ENCODE results near the gene UCHL3. TPM values are rescaled to one million over a fixed set of nuclear protein-coding genes. Genes with fewer than 3 reads are reported as not detected.

Gene UCHL3
- total RNA-seq, 3 donors from 2014 or later (not counting 1 experiment from before 2014, with no cell fraction given) = 19.3 to 23.1 (median 22.7) TPM

- Histone ChIP-seq H3K27ac (ENCODE audit: low read length) (no peak overlapping the region), H3K4me3 (ENCODE audit: low read length) (no peak overlapping the region), H3K4me1 (ENCODE audit: control insufficient read depth, insufficient read depth, low read length) (peaks cover 6% of the 10 kb centered on the region), H3K9me3 (ENCODE audit: control insufficient read depth, insufficient read depth, low read length) (no peaks in the 10 kb centered on the region), H3K27me3 (ENCODE audit: control insufficient read depth, insufficient read depth, low read length) (no peaks in the 10 kb centered on the region), H3K36me3 (ENCODE audit: control insufficient read depth, insufficient read depth, low read length) (peaks cover 10% of the 10 kb centered on the region)
- H3K27ac Mint-ChIP-seq = no peak overlapping the region
- no peak for ATAC-seq
- no peak overlapping the region for H3K4me3 Mint-ChIP-seq
- TF ChIP-seq CTCF (IDR thresholded peaks at IDR 0.05) = no peak
- H3K9me3 Mint-ChIP-seq = no peaks in the 10 kb centered on the region
- 89% methylated on average over 1 of the region's 1 CpG for WGBS (ENCODE audit: insufficient coverage)
- no peaks in the 10 kb centered on the region for H3K36me3 Mint-ChIP-seq
- no peaks in the 10 kb centered on the region for H3K27me3 Mint-ChIP-seq (ENCODE audit: low read depth in 2 of 2)
- DNase-seq = no peak
- peaks cover 48 to 50% of the 10 kb centered on the region in 2 donors for H3K4me1 Mint-ChIP-seq
- intact Hi-C loops (cut with micrococcal nuclease) = no loop called here
Observed at GRCh38 chr13:75554464-75554863, 4.9 kb downstream of the UCHL3 start.

GRCh38 chr13:75554981-75555380 is 5.4 kb downstream of the UCHL3 start:
- H3K27me3 ChIP-seq (ENCODE audit: control insufficient read depth, insufficient read depth, low read length) = no peaks in the 10 kb centered on the region
- DNase-seq = no peak
- peaks cover 48 to 49% of the 10 kb centered on the region in 2 donors for H3K4me1 Mint-ChIP-seq
- TF ChIP-seq CTCF (IDR thresholded peaks at IDR 0.05) = no peak
- H3K9me3 ChIP-seq (ENCODE audit: control insufficient read depth, insufficient read depth, low read length) = no peaks in the 10 kb centered on the region
- H3K27ac ChIP-seq (ENCODE audit: low read length) = no peak overlapping the region
- intact Hi-C loops (cut with micrococcal nuclease) = no loop called here
- H3K36me3 ChIP-seq (ENCODE audit: control insufficient read depth, insufficient read depth, low read length) = peaks cover 10% of the 10 kb centered on the region
- H3K4me3 ChIP-seq (ENCODE audit: low read length) = no peak overlapping the region
- WGBS (ENCODE audit: insufficient coverage) = 97% methylated on average over 3 of the region's 3 CpGs
- H3K4me3 Mint-ChIP-seq = no peak overlapping the region
- H3K36me3 Mint-ChIP-seq = no peaks in the 10 kb centered on the region
- H3K27ac Mint-ChIP-seq = no peak overlapping the region
- no peak for ATAC-seq
- H3K4me1 ChIP-seq (ENCODE audit: control insufficient read depth, insufficient read depth, low read length) = peaks cover 5% of the 10 kb centered on the region
- no peaks in the 10 kb centered on the region for H3K9me3 Mint-ChIP-seq
- H3K27me3 Mint-ChIP-seq (ENCODE audit: low read depth in 2 of 2) = no peaks in the 10 kb centered on the region

- no peaks in the 10 kb centered on the region for H3K4me1 ChIP-seq (ENCODE audit: control insufficient read depth, insufficient read depth, low read length)
- DNase-seq (no peak), ATAC-seq (no peak)
- intact Hi-C loops (cut with micrococcal nuclease) = no loop called here
- H3K27me3 ChIP-seq (ENCODE audit: control insufficient read depth, insufficient read depth, low read length) = no peaks in the 10 kb centered on the region
- WGBS (ENCODE audit: insufficient coverage) = no CpG with 5 or more reads among the region's 1 CpG
- no peaks in the 10 kb centered on the region for H3K9me3 ChIP-seq (ENCODE audit: control insufficient read depth, insufficient read depth, low read length)
- no peak overlapping the region for H3K27ac ChIP-seq (ENCODE audit: low read length)
- Mint-ChIP-seq H3K36me3 (no peaks in the 10 kb centered on the region), H3K4me1 (peaks cover 40 to 44% of the 10 kb centered on the region in 2 donors), H3K4me3 (no peak overlapping the region), H3K27me3 (ENCODE audit: low read depth in 2 of 2) (no peaks in the 10 kb centered on the region), H3K27ac (no peak overlapping the region), H3K9me3 (no peaks in the 10 kb centered on the region)
- TF ChIP-seq CTCF (IDR thresholded peaks at IDR 0.05) = no peak
- no peak overlapping the region for H3K4me3 ChIP-seq (ENCODE audit: low read length)
- H3K36me3 ChIP-seq (ENCODE audit: control insufficient read depth, insufficient read depth, low read length) = peaks cover 12% of the 10 kb centered on the region
Observed at GRCh38 chr13:75555836-75556235, 6.2 kb downstream of the UCHL3 start.

- intact Hi-C loops (cut with micrococcal nuclease) = no loop called here
- Mint-ChIP-seq H3K4me3 (no peak overlapping the region), H3K27me3 (ENCODE audit: low read depth in 2 of 2) (no peaks in the 10 kb centered on the region), H3K36me3 (no peaks in the 10 kb centered on the region), H3K27ac (no peak overlapping the region), H3K9me3 (no peaks in the 10 kb centered on the region), H3K4me1 (peaks cover 32 to 39% of the 10 kb centered on the region in 2 donors)
- Histone ChIP-seq H3K36me3 (ENCODE audit: control insufficient read depth, insufficient read depth, low read length) (peaks cover 21% of the 10 kb centered on the region), H3K27ac (ENCODE audit: low read length) (no peak overlapping the region), H3K27me3 (ENCODE audit: control insufficient read depth, insufficient read depth, low read length) (no peaks in the 10 kb centered on the region), H3K4me3 (ENCODE audit: low read length) (no peak overlapping the region), H3K4me1 (ENCODE audit: control insufficient read depth, insufficient read depth, low read length) (no peaks in the 10 kb centered on the region), H3K9me3 (ENCODE audit: control insufficient read depth, insufficient read depth, low read length) (no peaks in the 10 kb centered on the region)
- TF ChIP-seq CTCF (IDR thresholded peaks at IDR 0.05) = no peak
- DNase-seq = no peak
- no peak for ATAC-seq
- 100% methylated on average over 2 of the region's 2 CpGs for WGBS (ENCODE audit: insufficient coverage)
Observed at GRCh38 chr13:75556961-75557360, 7.4 kb downstream of the UCHL3 start.
